HG02763 (cell line): ENCODE results near the gene CSAD.
"Not testable (repeated sequence)": the region's sequence is repeated elsewhere in the genome, so short reads cannot be mapped to it uniquely, and the experiment has no call there.

Experiments used
- ATAC-seq: cut with Tn5 transposase; IDR thresholded peaks from one replicate; pipeline ENCODE4 v1.9.1; 2021; ENCODE audit warnings: mild to moderate bottlenecking, moderate library complexity; ENCODE audit not compliant: unreplicated experiment

The CSAD gene

DNA sequence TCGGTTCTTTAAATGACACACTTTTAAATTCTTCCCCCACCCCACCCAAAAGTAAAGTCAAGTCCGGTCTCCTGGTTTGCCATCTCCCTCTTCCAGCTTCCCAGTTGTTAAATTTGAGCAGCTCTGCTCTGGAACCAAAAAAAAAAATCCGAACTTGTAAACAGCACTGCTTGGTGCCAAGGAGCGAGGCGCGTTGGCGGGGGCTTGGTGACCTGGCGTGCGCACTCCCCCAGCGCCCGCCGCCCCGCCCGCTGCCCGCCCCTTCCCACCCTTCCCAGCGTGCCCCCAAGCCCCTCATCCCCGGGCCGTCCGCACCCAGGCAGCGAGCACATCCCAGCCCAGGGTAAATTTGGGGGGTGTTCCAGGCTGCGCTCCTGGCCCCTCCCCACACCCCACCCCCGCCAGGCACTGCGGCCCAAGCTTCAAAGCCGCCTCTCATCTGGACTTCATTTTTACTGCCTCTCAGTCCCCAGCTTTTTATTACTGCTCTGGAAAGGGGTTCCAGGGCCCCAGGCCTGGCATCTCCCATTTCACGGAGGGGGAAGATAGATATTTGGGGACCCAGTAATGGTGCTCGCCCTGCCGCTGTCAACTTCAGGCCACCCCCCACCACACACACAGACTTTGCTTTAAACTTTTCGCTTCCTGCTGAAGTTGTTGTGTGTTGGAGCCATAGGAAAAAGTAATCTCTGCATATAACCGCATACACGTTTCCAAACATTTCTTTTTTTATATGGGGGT is 38.0 kb upstream of the CSAD start:
- no peak for ATAC-seq

DNA sequence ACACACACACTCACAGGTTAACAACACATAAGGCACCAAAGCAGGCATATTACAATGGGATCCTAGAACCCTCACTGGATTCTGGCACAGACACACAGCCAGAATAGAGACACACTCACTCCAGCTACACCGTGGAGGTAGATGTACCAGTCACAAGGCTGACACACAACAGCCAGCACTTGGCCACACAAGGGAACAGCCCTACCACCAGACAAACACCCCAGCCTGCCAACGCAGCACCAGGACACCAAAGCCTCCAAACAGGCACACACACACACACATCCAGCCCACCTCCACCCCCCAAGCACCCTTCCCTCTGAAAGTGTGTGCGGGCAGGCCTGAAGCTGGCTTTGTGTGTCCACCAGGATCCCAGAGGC is 37.2 kb upstream of the CSAD start:
- no peak for ATAC-seq

DNA sequence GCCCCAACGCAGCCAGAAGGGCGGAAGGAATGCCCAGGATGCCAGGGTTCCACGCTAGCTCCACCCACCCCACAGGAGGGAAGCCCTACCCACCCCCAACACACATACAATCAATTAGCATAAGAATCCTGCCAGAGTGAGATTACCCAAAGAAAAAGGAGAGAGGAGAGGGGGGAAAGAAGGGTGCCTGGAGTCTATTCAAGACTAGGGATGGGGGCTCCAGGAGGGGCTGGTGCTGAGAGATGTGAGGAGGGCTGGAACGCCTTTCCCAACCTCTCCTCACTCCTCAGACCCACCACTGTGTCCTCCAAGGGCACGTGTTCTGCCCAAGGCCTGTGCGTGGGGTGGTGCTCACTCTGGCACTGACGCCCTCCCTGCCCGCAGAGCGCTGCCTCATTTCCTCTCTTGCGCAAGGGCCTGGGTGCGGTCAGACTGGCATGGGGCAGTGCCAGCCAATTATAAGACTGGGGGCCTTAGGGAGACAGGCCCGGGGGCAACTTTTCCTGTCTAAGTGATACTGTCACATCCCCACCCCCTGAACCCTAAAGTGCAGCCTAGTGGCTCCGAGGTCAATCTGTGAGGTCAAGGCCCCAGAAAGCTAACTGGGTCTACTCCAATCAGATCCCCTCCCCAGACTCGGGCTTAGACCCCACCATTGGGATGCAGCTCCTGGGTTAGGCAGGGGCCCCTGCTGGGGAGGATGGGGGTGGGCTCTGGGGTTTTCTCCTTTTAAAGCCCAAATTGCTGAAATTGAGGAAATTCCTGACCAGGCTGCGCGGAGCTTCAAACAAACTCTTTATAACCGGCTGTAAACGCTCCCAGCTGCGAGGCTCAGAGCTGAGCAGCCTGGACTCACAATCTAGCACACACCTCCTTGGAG is 36.6 kb upstream of the CSAD start:
- ATAC-seq: no peak

DNA sequence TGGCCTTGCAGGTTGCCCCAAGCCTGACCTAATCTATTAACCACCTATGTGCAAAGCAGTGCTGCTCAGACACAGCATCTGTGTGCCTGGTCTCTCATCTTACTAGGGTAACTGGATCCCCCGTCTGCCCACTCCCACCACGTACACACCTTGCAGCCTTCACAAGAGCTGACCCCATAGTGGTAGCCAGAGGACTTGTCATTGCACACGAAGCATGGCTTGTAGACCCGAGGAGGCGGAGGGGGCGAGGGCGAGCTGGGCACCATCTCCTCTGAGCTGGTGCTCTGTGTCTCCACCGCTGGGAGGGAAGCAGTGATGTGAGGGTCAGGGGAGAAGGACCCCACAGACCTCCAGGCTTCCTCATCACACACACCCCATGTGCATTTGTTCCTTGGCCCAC is 34.8 kb upstream of the CSAD start:
- no peak for ATAC-seq

DNA sequence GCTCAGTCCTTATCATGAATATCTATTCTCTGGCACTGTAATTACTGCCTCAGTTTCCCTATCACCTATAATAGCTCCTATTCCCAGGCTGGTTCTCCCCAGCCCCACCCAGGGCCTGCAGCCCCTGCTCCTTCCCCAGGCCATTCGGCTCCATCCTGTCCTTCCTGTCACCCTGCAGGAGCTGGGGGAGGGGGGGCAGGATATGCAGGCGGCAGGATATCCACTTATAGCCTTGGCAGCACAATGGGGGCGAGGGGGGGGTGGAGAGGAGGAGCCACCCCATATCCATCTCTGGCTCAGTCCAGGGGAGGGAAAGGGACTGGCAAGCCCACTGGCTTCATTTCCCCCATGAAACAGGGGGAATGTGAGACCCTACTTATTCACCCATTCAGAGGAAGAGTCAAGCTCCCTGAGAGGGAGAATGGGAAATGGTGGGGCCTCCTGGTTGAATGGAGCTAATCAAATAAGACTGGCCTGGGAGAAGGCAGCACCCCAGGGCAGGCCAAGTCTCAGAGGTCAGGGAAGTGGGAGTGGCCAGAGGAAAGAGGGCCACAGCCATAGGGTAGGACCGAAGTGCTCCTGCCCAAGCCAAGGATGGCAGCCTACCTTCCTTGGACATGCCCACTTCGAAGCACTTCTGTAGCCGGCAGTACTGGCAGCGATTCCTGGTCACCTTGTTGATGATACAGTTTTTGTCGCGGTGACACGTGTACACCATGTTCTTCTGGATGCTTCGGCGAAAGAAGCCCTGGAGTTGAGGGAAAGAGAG is 34.1 kb upstream of the CSAD start:
- ATAC-seq: no peak

DNA sequence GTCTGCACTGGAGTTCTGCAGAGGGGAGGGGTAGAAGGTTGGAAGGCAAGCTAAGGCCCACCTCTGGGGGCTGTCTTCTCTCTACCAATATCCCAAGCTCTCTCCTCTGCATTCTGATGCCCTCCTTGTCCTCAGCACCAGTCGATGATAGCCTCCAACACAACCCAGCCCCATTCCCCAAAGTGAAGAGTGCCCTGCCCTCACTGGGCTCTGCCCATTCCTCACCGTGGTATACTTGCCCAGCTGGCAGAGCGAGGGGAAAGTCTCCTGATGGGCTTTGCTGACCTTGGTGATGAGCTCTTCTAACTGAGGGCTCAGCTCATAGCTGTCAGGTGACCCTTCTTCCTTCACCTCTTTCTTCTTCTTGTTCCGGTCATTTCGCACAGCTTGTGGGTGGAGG is 33.5 kb upstream of the CSAD start:
- ATAC-seq: no peak

DNA sequence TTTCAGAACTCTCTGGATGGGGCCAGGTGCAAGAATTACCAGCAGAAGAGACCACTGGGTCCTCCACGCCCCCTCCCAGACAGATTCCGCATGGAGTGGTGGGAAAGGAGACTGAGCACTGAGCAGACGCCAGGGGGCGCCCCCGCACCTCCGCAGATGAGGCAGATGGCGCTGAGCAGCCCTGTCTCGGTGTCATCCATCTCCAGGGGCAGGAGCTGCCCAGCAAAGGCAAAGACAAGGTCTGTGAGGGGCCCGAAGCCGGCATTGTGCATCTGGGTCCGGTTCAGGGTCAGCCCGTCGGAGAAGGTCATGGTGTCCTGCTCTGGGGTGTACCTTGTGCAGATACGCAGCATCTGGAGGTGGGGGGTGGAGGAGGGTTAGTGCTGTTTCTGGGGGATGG is 32.6 kb upstream of the CSAD start:
- ATAC-seq: no peak

DNA sequence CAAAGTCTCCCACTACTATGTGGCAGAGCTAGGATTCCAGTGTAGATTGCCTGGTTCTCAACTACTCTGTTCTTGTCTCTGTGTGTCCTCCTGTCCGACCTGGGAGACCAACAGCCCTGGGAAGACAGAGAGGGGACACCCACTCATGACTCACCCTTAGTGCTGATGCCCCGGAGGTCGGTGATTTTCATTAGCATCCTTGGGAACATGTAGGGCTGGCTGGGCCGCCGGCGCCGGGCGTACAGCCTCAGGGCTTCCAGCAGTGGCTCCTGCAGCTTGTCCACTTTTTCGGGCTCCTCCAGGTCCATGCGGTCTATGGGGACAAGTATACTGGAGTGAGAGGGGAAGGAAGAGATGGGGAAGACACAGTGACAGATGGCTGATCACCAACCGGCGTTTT is 32.2 kb upstream of the CSAD start:
- ATAC-seq: no peak

DNA sequence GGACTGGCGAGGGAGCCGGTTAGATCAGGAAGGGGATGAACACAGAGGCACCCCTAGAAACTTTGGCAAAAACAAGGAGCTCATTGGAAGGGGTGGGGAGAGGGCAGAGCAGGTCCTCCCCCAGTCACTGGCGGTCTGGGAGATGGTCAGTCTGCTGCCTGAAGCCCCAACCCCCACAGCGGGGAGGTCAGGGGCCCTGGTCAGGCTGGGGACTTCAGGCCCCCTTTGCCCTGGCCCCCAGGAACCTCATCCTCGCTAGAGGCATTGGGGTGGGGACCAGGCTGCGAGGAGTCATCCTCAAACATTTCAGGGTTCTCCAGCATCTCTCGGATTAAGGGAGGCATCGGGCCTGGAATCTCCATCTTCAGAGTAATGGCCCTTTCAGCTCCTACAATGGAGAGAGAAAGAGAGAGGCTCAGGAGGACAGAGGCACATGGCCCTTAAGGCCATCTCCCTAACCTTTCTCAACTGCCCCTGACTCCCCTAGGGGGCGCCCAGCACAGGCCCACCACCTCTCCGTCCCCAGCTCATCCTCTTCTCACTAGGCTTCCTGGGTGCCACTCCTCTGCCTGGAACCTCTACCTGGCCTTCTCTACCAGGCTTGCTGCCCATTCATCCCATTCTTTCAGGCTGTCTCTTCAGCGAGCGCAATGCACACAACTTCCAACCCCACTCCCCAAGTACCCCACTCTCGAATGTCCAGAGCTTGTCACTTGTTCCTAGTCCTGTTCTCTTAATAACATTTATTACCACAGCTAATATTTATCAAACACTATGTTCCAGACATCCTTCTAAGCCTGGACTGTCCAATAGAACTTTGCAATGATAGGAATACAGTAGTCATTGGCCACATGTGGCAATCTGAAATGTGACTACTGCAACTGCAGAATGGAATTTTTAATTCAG is 31.0 kb upstream of the CSAD start:
- no peak for ATAC-seq

DNA sequence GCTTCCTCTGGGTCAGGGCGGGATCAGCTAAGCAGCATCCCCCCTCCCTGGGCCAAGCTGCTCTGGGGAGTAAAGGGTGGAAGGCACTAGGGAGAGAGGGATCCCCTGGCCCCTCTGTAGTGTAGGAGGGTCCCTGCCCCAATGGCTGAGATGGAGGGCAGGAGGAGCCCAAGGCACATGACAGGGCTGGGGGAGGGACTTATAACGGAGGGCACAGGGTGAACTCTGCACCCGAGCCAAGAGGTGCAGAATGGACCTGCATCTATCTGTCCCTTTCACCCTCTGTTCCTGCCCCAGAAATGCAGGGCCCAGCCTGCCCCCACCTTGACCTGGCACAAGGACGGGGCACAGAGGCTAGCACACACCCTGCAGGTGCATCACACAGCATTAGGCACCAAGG is 30.1 kb upstream of the CSAD start:
- no peak for ATAC-seq

DNA sequence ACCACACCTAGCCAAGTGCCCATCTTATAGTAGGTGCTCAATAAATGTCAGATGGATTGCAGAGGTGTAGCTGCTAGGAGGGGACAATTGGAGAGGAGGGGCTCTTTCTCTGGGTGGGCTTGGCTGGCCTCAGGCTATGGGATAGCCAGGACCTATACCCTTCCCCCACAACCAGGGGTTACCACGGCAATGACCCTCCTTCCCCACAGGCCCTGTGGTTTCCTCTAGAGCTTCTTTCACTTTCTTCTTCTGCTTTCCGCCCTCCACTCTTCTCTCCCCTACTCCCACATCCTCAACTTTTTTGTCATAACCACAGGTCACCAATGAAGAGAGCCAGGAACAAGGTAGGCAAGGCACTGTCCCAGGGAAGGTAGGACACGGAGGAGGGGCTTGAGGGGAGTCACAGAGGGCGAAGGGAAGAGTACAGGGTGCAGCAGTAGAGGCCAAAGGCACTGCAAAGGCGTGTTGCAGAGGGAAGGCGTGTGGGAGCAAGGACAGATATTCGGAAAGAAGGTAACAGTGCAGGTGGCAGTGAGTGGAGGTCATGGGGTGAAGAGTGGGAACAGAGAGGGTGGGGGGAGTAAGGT is 28.2 kb upstream of the CSAD start:
- ATAC-seq: no peak

DNA sequence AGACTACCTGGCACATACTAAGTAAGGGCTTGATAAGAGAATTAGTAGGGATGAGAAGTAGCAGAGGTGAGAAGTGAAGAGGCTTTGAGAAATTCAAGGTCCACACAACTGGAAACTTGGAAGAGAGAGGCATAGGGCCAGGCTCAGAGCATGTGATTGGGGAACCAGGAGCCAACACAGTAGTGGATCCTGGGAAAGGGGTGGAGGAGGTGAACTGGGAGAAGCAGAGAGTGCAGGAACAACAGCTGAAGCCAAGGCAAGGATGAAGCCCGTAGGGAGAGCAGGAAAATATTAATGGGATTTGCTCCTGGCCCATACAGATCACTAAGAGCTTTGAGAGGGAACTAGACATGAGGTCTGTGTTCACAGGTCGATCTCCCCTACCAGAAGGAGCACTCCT is 27.7 kb upstream of the CSAD start:
- ATAC-seq: no peak

DNA sequence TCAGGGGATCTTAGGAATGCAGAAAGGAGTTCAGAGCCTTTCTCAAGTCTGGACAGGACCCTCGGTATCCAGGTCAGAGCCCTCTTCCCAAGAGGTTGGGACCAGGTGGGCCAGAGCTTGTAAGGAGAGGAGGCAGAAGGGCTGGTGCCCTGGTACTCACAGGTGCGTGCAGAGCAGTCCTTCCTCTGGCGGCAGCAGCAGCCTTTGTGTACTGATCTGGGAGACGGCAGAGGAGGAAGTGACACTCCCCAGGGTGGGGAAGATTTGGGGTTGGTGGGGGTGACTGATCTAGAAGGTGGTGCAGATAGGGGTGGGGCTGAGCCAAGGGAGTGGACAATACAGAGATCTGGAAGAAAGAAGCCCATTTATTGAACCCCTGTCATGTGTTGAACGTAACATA is 26.3 kb upstream of the CSAD start, which contains the start of gene ITGB7:
TSS of gene ITGB7 (minus strand) at position 210 of the 400 bp plus-strand sequence. CDS start 6,808 bp downstream, outside the sequence.
- ATAC-seq: peak; percentile 39

DNA sequence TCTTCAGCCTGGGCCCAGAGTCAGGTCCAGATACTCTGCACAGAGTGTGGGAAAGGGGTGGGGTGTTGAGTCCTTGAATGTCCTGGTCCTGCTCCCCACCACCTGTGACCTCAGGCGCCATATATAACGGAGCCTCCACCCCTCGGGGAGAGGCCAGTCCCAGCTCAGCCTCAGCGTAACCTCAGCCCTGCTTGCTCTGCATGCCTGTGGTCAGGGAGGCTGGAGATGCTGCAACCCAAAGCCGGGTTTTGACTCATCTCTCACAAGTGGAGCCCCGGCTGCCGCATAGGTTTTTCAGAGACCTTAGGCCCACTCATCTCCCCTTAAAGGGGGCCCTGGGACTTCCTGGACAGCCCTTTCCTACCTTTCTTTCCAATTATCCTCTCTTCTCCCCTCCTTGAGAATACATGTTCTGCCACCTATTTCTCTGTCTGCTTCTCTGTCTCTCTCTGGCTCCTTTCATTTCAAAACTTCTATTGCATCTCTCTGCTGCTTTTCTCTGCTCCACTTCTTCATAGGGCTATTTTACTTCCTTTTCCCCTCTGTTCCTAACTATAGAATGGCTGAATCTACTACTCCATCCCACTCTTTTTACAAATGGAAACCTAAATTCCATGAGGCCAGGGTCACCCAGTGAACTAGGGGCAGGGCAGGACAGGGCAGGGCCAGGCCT is 25.2 kb upstream of the CSAD start:
- ATAC-seq: no peak

DNA sequence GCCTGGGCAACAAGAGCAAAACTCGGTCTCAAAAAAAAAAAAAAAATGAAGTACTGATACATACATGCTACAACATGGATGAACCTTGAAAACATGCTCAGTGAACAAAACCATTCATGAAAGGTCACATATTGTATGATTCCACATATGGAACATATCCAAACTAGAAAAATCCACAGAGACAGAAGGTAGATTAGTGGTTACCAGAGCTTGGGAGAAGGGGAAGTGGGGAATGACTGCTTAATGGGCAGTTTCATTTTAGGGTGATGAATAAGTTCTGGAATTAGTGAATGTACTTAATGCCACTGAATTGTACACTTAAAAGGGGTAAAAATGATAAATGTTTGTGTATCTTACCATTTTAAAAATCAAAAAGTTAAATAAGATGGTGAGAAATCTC is 23.6 kb upstream of the CSAD start:
- ATAC-seq: no peak

DNA sequence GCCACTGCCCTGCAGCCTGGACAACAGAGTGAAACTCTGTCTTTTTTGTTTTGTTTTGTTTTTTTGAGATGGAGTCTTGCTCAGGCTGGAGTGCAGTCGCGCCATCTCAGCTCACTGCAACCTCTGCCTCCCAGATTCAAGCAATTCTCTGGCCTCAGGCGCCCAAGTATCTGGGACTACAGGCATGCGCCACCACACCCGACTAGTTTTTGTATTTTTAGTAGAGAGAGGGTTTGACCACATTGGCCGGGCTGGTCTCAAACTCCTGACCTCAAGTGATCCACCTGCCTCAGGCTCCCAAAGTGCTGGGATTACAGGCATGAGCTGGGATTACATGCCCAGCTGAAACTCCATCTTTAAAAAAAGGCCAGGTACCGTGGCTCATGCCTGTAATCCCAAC is 21.6 kb upstream of the CSAD start:
- ATAC-seq: not testable (repeated sequence)

DNA sequence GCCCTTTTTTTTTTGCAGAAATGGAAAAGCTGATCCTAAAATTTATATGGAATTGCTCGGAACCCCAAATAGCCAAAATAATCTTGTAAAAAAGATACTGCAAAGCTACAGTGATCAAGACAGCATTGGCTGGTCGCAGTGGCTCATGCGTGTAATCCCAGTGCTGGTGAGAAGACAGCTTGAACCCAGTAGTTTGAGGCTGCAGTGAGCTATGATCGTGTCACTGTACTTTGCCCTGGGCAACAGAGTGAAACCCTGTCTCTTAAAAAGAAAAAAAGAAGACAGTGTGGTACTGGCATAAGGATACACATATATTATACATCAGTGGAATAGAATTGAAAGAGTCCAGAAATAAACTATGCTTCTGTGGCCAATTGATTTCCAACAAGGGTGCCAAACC is 20.9 kb upstream of the CSAD start:
- ATAC-seq: no peak

DNA sequence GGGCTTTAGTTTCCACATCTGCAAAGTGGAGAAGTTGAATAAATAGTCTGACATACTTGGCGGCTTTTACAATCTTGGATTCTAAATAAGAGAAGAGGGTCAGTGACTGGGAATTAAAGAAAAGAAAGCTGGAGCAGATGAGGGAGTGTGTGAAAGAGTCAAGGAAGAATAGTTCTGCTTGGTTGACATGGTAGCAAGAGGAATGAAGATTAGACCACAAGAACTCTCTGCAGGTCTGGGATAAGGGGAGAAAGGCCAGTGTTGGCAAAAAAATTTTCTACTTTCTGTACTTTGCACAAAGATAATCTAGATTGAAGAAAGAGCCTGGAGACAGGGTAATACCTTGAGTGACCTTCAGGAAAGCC is 20.4 kb upstream of the CSAD start:
- ATAC-seq: no peak

DNA sequence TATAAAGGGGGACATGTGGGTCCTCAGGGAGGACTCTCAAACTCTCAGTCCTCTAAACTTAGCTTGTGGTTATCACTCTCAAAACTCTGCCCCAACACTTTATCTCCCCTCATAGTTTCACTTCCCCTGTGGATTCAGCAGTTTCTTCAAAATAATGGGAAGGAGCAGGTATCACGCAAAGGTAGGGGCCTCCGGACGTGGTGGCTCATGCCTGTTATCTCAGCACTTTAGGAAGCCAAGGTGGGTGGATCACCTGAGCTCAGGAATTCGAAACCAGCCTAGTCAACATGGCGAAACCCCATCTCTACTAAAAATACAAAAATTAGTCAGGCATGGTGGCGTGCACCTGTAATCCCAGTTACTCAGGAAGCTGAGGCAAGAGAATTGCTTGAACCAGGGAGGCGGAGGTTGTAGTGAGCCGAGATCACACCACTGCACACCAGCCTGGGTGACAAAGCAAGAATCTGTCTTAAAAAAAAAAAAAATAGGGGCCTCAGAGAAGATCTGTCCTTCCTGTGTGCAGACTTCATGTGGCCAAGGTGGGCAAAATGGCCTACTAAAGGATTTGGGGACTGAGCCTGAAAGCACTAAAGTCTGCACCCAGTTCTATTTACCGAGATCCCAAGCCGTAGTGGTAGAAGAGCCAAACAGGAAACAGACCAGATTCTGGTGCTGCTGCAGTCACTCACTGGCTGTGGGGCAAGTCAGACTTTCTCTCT is 19.9 kb upstream of the CSAD start:
- peak; percentile 56 for ATAC-seq
